T follicular helper cell (primary cell): ENCODE data around the gene NEK10.

Experiments used
- DNase-seq: peaks from one replicate; pipeline ENCODE4 v3.0.0-alpha.2; 2020; ENCODE audit warnings: low read depth

NEK10 gene

DNA sequence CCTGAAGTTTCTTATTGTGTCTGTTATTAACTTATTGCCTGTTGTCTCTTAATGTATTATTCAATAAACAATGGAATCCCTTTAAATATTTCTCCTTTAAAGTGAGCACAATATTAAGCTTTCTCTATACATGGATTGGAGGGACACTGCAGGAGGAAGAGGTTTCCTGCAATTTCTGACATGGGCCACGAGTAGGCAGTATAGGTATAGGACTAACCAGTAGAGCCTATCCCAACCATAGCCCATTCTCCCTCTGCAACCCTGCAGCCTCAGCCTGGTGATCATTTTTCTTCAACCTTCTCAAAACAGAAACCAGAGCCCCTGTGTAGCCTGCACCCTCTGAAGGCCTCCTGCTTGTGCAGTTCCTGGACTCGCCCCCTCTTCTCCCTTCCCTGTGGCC lies 124.8 kb downstream of the NEK10 start:
- DNase-seq = no peak

DNA sequence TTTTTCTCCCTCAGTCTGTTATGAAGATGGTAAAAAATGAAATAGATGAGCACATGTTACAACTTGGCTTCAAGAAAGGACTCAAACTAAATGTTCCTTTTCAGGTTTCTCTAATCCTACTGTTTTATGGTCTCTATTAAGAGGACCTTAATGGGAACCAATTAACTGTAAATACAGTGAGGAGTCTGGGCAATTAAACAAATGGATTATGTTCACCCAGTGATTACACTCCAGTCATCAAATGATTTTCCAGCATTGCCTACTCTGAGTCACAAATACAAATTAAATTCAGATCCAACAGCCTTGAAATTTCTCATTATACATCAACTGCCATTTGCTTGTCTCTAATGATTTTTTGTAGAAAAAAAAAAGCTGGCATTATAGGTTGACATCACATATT lies 129.2 kb downstream of the NEK10 start:
- DNase-seq = no peak

DNA sequence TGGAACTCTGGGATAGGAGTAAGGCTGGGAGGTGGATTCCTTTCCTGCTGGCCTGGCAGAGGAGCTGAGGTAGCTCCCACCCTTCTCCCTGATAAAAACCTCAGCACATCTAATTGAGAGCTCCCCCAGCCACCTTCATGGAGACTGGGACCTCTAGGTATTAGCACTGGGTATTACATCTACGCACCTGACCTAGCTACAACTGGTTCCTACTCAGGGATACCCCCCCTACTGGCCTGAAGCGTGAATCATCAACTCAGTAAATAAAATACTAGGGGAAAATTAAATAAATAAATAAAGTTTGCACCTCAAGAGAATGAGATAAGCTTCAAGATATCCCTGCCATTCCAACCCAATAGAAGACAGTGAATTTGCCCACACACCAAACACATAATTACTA lies 140.4 kb downstream of the NEK10 start:
- DNase-seq = no peak

DNA sequence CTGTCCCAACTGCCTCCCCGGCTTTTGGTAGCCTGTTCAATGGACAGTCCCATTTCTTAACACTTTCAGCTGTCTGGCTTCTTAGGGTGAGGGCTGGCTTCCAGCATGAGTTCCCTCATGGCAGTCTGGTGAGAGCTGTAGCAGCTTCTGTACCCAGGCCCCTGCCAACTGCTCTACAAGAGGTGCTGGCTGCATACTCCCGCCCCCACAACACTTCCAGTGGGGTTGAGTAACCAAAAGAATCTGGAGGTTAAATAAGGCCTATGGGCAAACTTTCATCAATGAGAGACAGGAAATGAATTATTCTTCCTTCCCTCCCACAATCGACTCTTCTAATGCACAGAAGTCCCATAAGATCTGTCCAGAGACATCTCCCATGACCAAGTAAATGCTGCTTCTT lies 145.0 kb downstream of the NEK10 start:
- no peak for DNase-seq

DNA sequence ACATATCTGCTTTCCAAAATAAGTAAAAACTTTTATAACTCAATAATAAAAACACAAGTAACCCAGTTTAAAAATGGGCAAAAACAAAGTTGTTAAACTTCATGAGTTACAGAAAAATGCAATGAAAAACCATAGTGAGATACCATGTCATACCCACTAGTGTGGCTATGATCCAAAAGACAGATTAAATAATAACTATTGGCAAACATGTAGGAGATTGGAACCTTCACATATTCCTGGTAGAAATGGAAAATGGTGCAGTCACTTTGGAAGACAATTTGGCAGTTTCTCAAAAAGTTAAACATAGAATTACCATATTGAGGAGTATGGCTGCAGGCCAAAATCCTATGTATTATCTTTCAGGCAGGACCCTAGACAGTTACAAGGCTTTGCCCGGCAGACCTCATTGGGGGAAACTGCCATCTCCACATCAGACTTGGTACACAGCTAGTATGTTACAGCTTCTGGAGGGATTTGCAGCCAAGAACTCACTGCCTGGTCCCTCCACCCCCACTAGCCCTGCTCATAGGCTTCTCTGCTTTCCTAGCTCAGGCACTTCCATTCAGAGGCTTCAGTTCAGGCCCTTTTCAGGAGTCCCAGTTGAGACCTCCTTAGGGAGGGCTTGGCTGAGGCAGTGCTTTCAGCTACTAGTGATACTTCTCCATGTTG lies 147.8 kb downstream of the NEK10 start:
- no peak for DNase-seq

DNA sequence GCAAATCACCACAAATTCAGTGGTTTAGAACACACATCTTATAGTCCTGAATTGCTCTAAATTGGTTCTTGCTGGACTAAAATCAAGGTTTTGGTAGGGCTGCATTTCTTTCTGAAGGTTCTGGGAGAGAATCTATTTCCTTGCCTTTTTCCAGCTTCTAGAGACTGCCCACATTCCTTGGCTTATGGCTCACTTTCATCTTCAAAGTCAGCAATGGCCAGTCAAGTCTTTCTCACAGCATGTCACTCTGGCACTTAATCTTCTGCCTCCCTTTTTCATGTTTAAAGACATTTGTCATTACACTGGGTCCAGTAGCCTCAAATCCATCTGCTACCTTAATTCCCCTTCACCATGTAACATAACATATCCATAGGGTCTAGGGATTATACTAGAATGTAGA lies 149.0 kb downstream of the NEK10 start:
- DNase-seq = no peak

DNA sequence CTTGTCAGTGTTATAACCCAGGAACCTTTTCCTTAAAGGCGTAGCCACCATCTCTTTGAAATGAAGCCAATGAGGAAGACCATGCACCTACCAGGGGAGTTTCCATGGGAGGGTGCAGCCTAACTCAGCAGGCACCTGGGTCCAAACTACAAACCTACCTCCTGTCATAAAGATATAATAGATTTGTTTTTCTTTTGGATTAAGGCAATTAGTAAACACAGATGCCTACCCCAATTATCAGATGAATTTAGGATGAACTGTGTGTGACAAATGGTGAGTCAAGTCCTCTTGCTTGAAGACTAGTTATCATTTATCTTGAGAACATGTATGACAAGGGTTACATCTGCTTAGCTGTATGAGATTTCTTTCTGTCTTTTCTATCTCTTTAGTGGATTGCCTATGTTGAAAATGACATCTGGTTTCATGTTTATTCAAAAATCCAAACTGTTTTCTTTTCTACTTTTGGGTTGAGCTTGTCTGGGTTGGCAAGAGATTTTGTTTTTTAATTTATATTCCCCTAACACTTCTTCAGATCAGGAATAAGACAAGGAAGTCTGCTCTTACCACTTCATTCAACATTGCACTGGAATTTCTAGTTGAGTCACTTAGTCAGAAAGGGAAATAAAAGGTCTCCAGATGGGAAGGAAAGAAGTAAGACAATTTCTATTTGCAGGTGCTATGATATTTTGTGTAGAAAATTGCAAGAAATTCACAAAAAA lies 149.9 kb downstream of the NEK10 start:
- no peak for DNase-seq

DNA sequence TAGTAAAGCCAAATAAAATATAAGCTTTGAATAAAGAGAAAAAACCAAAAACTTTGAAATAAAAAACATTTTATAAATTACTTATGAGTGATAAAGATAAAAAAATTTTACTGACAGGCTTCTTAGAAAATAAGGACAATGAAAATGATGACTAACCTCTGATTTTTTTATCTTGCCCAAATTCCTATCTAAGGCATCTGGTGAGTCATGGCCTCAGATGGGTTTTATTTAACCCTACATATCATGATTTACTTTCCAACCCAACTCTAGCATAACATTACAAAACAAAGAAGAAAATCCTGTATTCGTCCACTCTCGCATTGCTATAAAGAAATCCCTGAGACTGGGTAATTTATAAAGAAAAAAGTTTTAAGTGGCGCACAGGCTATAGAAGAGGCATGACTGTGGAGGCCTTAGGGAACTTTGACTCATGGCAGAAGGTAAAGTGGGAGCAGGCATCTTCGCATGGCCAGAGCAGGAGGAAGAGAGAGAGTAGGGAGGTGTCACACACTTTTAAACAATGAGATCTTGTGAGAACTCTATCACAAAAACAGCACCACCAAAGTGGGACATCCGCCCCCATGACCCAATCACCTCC lies 152.1 kb downstream of the NEK10 start:
- DNase-seq = no peak

DNA sequence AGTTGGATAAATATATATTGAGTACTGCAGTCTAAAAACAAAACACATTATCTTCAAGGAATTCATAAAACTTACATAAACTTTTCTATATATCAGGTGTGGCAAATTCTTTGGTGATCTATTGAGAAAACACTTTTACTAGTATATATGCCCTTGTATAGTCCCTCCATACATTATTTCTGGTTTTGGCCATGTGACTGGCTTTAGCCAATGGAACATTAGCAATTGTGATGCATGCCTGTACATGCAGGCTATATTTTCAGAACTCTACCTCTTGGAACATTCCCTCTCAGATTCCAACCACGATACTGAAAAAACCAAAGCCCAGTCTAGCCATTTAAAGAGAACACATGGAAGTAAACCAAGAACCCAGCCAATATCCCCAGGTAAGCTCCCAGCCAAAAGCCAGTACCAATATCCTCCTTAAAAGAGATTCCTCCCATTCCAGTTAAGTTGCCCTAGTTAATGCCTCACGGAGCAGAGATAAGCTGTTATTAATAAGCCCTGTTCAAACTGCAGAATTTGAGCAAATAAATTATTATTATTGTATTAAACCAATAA lies 152.8 kb downstream of the NEK10 start:
- no peak for DNase-seq

DNA sequence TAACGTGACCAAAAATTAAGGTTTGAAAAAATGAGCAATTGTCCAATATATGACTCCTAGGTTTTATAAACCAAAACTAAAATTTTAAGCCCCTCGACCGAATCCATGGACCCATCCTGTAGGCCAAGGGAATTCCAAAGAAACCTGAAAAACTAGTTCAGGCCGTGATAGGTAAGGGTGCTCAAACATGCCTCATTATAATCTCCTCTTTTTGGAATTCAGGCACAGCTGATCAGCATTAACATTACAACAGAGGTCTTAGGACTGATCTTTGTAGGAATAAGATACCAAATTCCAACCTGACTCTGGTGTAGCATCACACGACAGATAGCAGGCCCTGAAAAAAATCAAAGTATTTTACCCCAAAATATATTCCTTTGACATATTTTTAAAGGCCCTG lies 155.7 kb downstream of the NEK10 start:
- no peak for DNase-seq

DNA sequence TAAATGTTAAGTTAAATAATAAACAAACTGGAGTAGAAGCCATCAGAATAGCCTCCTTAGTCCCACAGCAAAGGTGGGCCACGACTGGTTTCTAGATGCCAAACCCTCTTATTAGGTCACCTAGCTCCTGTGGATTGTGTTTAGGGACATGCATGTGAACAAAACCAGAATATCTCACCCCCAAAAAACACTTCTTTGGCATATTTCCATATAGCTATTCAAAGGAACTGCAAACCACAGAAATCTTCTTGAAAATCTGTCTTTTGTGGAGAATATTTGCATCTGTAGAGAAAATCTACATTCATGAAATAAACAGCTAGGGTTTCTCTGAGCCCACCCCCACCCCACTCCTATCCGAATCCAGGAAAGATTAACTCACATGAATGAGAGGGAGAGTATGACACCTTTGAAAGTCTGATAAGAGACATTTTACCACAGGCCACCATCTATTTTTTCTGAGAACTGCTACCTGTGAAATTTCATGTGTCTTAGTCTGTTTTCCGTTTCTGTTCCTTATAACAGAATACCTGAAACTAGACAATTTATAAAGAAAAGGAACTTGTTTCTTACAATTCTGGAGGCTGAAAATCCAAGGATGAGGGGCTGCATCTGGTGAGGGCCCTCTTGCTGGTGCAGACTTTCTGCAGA lies 159.4 kb downstream of the NEK10 start:
- DNase-seq = no peak

DNA sequence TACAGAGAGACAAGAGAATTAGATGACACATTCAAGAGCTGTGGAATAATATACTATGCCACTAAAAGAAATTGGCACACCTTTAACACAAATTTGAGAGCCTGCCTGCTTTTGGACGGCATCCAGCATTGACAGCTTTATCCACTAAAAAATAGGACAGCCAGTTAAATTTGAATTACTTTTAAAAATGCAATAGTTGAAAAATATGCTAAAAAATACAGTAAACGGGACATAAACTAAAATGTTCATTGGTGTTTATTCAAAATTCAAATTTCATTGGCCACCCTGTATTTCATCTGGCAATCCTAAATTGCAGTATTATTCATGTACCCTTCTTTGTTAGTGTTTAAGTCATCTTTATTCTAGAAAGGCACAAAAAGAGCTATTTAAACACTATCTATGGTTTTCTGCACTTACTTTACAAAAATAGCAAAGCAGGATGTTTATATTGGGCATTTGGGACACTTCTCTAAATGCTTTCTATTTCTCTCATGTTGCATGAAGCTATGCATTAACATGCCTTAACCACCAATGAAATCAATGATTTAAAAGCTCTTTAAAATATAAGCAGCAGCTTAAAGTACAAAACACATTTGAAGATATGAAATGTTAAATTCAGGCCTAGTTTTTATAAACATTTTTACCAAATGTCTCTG lies 160.1 kb downstream of the NEK10 start:
- DNase-seq = no peak

DNA sequence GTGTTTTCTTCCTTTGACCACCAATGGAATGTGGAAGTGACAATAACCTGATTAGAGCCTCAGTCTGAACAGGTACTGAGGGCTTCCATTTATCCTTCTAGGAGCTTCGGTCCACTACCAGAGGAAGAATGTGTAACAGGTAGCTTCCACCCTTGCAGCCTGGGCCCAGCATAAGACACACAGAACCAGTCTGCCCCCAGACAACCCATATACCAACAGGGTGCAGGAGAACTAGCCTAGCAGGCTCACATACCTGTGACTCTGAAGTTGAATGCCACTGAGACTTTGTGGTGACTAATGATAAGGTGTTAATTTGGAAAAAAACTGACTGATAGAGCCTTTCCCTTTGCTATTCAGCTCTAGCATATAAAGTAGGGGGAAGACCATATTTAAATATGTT lies 166.2 kb downstream of the NEK10 start:
- DNase-seq = no peak

DNA sequence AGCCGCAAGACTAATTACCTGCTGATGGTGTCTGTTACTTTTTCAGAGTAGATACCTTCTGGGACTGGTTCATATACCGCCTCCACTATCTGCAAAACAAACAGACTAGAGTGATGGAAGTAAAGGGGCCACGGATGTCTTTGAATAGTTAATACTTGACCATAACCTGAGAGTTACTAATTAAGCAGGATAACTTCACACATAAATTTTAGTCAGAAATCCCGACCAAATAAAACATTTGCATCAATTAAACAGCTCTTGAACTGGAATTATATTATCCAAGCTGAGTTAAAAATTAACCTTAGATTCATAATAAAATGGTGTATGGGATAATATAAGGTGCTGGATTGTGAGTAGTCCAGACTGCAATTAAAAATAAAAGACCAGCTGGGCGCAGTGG lies 167.7 kb downstream of the NEK10 start:
- DNase-seq = no peak

DNA sequence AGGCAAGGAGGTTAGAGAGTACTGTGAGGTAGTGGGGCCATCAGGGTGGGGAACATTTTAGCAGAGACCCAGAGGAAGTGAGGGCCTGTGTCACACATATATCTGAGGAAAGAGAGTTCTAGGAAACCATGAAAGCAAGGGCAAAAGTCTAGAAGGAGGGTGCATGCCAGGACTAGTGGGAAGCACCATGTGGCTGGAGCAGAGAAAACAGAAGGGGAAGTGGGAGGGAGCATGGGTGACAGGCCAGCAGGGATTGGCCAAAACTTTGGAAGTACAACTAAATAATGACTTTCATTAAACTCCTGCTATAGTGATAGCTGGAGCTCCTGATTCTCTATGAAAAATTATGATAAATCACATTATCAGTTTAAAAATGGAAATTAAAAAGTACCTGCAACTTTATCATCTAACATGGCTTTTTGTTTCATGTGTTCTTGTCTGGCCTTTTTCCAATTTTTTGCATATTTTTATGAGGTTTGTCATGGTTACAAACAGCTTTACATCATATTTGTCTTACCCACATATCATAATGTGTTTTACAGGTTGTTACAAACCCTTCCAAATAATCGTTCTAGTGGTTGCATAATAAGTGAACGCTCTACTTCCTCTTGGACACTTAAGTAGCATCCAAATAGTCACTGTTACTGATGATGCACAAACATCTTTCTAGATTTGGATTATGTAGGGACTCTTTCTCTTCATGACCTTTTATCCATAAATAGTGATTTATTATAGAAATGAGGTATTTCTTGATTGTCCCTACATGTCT lies 168.3 kb downstream of the NEK10 start:
- no peak for DNase-seq

DNA sequence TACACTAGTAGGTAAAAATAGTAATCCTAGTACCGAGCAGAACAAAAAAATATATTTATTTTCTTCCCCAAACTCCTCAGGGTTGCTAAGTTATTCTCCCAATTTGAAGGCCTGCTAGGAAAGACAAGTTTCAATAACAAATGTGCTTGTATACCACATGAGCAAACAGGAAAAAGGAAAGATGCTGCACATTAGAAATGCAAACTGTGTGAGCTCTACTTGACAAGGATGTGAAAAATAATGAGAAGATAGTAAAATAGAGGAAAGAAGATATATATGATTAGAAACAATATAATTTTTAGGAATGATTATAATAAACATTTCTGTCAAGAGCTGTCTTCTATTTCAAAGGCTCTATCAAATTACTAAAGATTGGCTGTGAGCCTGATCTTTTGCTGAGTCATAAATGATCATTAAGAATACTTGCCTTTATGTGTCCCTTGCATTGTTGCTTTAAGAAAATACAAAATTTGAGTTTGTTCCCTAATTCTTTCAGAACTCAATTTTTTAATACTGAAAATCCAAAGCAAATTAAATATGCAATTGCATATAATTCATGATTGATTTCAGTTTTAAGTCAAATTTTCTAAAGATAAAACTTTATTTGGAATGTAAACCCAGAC lies 174.2 kb downstream of the NEK10 start:
- DNase-seq = no peak

DNA sequence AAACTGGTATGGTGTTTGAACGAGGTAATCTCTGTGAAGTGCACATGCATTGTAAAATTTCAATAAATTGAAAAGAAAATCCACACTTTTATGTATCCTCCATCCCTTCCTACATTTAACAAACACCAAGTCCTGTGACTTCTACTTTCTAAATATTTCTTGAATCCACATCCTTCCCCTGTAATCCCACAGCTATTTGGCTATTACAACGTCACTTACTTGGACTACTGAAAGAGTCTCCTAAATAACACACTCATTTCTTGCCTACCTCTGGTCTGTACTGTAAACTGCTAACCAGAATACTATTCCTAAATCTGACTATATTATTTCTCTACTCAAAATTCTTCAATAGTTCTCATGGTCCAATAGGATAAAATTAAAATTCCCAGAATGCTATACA lies 176.1 kb downstream of the NEK10 start:
- no peak for DNase-seq

DNA sequence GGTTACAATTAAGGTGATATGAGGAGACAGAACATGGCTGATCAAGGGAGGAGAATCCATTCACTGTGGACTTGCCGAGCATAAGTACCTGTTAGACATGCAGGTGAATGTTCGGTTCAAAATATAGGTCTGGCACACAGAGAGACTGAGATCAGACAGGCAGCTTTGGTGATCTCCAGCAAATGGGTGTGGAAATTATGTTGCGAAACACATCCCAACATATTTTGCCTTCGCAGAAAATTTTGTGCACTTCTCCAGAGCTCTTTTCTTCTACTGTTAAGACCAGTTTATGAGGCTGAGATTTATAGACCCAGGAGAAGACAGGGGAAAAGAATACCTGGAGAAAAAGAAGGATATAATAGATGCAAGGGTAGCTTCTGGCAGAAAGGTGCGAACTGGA lies 183.2 kb downstream of the NEK10 start:
- DNase-seq = no peak

DNA sequence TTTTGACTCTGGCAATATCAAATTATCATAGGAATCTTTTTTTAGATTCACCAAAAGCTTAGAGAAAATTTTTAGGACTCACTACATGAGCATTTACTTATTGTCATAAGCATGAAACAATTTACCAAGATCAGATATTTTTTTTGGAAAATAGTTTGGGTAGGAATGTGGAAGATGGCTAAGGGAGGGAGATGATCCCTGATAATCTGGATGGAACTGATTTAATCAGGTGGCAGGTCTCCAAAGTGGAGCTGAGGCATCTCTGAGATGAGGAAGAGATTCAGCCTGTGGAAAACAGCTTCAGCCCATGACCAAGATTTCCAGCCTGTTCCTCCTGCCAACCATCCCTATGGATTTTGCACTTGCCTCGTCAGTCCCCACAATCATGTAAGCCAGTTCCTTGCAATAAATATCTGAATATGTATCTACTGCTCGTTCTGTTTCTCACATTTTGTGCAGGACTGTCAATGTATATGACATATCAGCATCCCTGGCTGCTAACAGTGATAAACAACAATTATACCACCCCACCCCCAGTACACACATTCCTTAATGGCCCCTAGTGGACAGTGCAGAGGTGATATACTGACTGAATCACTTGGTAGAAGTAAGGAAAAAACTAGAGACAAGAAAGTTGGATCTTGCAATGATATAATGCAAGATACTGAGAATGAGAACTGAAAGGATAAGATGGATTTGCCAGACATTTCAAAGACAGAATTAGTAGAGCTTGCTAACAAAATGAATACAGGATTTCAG lies 183.8 kb downstream of the NEK10 start:
- no peak for DNase-seq

DNA sequence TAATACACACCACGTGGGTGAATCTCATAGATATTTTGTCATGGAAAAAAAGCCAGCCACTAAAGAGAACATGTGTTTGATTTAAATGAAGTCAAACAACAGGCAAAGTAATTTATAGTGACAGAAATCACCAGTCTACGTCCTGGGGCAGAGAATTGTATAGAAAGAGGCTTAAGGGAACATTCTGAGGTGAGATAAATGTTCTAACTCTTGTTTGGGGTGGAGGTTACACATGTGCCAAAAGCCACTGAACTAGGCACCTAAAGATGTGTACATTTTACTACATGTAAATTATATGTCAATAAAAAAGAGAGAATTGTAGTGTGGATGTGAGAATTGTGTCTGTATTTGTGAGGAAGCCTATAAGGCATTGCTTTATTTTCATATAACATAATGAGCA lies 184.9 kb downstream of the NEK10 start:
- DNase-seq = no peak
